Neuron (in vitro differentiated cells): ENCODE measurements around the gene CYBA.

Experiments
- H2AFZ ChIP-seq: one replicate; pipeline ENCODE4 v1.6.1; 2013; ENCODE audit warnings: low read depth, mild to moderate bottlenecking, inconsistent platforms, low read length, moderate library complexity
- H3K27me3 ChIP-seq: one replicate; pipeline ENCODE4 v1.6.1; 2013; ENCODE audit warnings: low read length; ENCODE audit not compliant: insufficient read depth
- H3K36me3 ChIP-seq: one replicate; pipeline ENCODE4 v1.6.1; 2013; ENCODE audit warnings: low read length; ENCODE audit not compliant: insufficient read depth
- H3K4me1 ChIP-seq: one replicate; pipeline ENCODE4 v1.6.1; 2013; ENCODE audit warnings: low read length; ENCODE audit not compliant: insufficient read depth
- H3K4me3 ChIP-seq: 2 replicates; pipeline ENCODE4 v1.5.1; 2013; ENCODE audit warnings: mild to moderate bottlenecking, low read length, moderate library complexity
- H3K9me3 ChIP-seq: one replicate; pipeline ENCODE4 v1.6.1; 2013; ENCODE audit warnings: low read length

Gene CYBA

GRCh38 chr16:88640498-88641247 lies 10.2 kb downstream of the CYBA start:
- Histone ChIP-seq H3K4me3 (no peak overlapping the region), H3K4me1 (peaks cover 9% of the 10 kb centered on the region), H3K9me3 (no peaks in the 10 kb centered on the region), H3K36me3 (no peaks in the 10 kb centered on the region), H3K27me3 (no peaks in the 10 kb centered on the region), H2AFZ (no peak overlapping the region)

GRCh38 chr16:88640039-88640495 lies 10.8 kb downstream of the CYBA start:
- H3K4me3 ChIP-seq, result no peak overlapping the region
- H3K36me3 ChIP-seq, result no peaks in the 10 kb centered on the region
- H3K9me3 ChIP-seq, result no peaks in the 10 kb centered on the region
- H2AFZ ChIP-seq, result no peak overlapping the region
- no peaks in the 10 kb centered on the region for H3K27me3 ChIP-seq
- H3K4me1 ChIP-seq, result peaks cover 4% of the 10 kb centered on the region

- Histone ChIP-seq H3K36me3 (no peaks in the 10 kb centered on the region), H3K4me1 (no peaks in the 10 kb centered on the region), H3K9me3 (no peaks in the 10 kb centered on the region), H3K4me3 (no peak overlapping the region), H2AFZ (no peak overlapping the region), H3K27me3 (no peaks in the 10 kb centered on the region)
Measured at GRCh38 chr16:88639231-88640038, 11.4 kb downstream of the CYBA start.

GRCh38 chr16:88638323-88639230 lies 12.3 kb downstream of the CYBA start, which contains the start of gene IL17C:
IL17C (plus strand) TSS chr16:88638572; CDS start chr16:88638642, 70 bp downstream.
- Histone ChIP-seq H3K4me1 (no peaks in the 10 kb centered on the region), H3K36me3 (peaks cover under 1% of the 10 kb centered on the region), H3K9me3 (no peaks in the 10 kb centered on the region), H3K27me3 (no peaks in the 10 kb centered on the region), H2AFZ (no peak within 1 kb of the TSS), H3K4me3 (no peak within 1 kb of the TSS)

- no peaks in the 10 kb centered on the region for H3K27me3 ChIP-seq
- no peak overlapping the region for H2AFZ ChIP-seq
- no peak overlapping the region for H3K4me3 ChIP-seq
- H3K4me1 ChIP-seq, result no peaks in the 10 kb centered on the region
- H3K9me3 ChIP-seq, result no peaks in the 10 kb centered on the region
- peaks cover 13% of the 10 kb centered on the region for H3K36me3 ChIP-seq
Measured at GRCh38 chr16:88636488-88637265, 14.2 kb downstream of the CYBA start.

GRCh38 chr16:88635671-88636319 lies 15.1 kb downstream of the CYBA start:
- Histone ChIP-seq H3K36me3 (peaks cover 21% of the 10 kb centered on the region), H2AFZ (no peak overlapping the region), H3K4me1 (no peaks in the 10 kb centered on the region), H3K27me3 (no peaks in the 10 kb centered on the region), H3K4me3 (no peak overlapping the region), H3K9me3 (no peaks in the 10 kb centered on the region)

- H3K27me3 ChIP-seq, result no peaks in the 10 kb centered on the region
- no peaks in the 10 kb centered on the region for H3K9me3 ChIP-seq
- H3K4me1 ChIP-seq, result no peaks in the 10 kb centered on the region
- H3K36me3 ChIP-seq, result peaks cover 27% of the 10 kb centered on the region
- H3K4me3 ChIP-seq, result no peak overlapping the region
- H2AFZ ChIP-seq, result no peak overlapping the region
Measured at GRCh38 chr16:88634994-88635670, 15.7 kb downstream of the CYBA start.

- no peak overlapping the region for H2AFZ ChIP-seq
- H3K4me1 ChIP-seq, result no peaks in the 10 kb centered on the region
- H3K9me3 ChIP-seq, result no peaks in the 10 kb centered on the region
- no peak overlapping the region for H3K4me3 ChIP-seq
- H3K36me3 ChIP-seq, result peaks cover 34% of the 10 kb centered on the region
- no peaks in the 10 kb centered on the region for H3K27me3 ChIP-seq
Measured at GRCh38 chr16:88634141-88634993, 16.5 kb downstream of the CYBA start.

GRCh38 chr16:88633684-88634140 lies 17.1 kb downstream of the CYBA start:
- Histone ChIP-seq H3K4me3 (no peak overlapping the region), H3K4me1 (no peaks in the 10 kb centered on the region), H3K9me3 (no peaks in the 10 kb centered on the region)

GRCh38 chr16:88632587-88632930 lies 18.3 kb downstream of the CYBA start:
- Histone ChIP-seq H3K4me3 (no peak overlapping the region), H3K9me3 (no peaks in the 10 kb centered on the region), H2AFZ (no peak overlapping the region), H3K36me3 (peaks cover 49% of the 10 kb centered on the region), H3K4me1 (no peaks in the 10 kb centered on the region), H3K27me3 (no peaks in the 10 kb centered on the region)

More at GRCh38 chr16:88633684-88634140, 17.1 kb downstream of the CYBA start:
- H2AFZ ChIP-seq, result no peak overlapping the region
- H3K27me3 ChIP-seq, result no peaks in the 10 kb centered on the region
- peaks cover 38% of the 10 kb centered on the region for H3K36me3 ChIP-seq
